Measurements from ENCODE around the gene GRK7. TPM values are rescaled to one million over a fixed set of nuclear protein-coding genes. Genes with fewer than 3 reads are reported as not detected.

Gene GRK7
- total and polyA plus RNA-seq, 2 of the 4 experiments (the other 2 are of a cell fraction): not detected

- Histone ChIP-seq H3K9me1 (ENCODE audit: insufficient read depth, low read length) (no peaks in the 10 kb centered on the region; the same call in 1 of the 2 replicates), H3K23ac (ENCODE audit: low read depth, low read length) (no peak overlapping the region), H4K91ac (ENCODE audit: insufficient read depth, low read depth, low read length) (no peak overlapping the region), H3K14ac (replicated peaks; ENCODE audit: low read depth, low read length) (no peak overlapping the region), H3K9me3 (ENCODE audit: control insufficient read depth, insufficient read depth, low read length) (no peaks in the 10 kb centered on the region), H2BK120ac (ENCODE audit: low read depth, low read length) (no peak overlapping the region), H3K18ac (ENCODE audit: low read depth, low read length) (no peak overlapping the region), H3K4me1 (ENCODE audit: control insufficient read depth, insufficient read depth, low read length) (peaks cover under 1% of the 10 kb centered on the region; the same call in 1 of the 2 replicates), H4K5ac (ENCODE audit: low read depth, low read length) (no peak overlapping the region), H2AFZ (replicated peaks; ENCODE audit: low read length, poor library complexity) (no peak overlapping the region), H3K27ac (ENCODE audit: insufficient read depth, low read length) (no peak overlapping the region), H2BK5ac (ENCODE audit: low read depth, low read length, poor library complexity, severe bottlenecking) (no peak overlapping the region), H3K79me1 (ENCODE audit: low read depth in 1 of 2, low read length in 2 of 2) (no peaks in the 10 kb centered on the region), H3K56ac (ENCODE audit: extremely low read depth, insufficient read depth, low read length) (no peak overlapping the region), H4K8ac (ENCODE audit: low read depth in 2 of 2, low read length in 2 of 2) (no peak overlapping the region), H3K4me3 (ENCODE audit: insufficient read depth, low read depth, low read length) (no peak overlapping the region), H3K9ac (ENCODE audit: low read depth, low read length) (no peak overlapping the region), H3K36me3 (ENCODE audit: control insufficient read depth, insufficient read depth, low read length) (no peaks in the 10 kb centered on the region), H2BK15ac (ENCODE audit: low read depth, low read length) (no peak overlapping the region), H3K27me3 (ENCODE audit: control insufficient read depth, insufficient read depth, low read length) (no peaks in the 10 kb centered on the region), H2BK20ac (ENCODE audit: low read depth, low read length) (no peak overlapping the region), H2AK9ac (replicated peaks; ENCODE audit: low read depth, low read length, poor library complexity) (no peak overlapping the region), H3K4ac (ENCODE audit: low read depth, low read length) (no peak overlapping the region), H3K4me2 (ENCODE audit: low read depth, low read length) (no peak overlapping the region), H4K20me1 (ENCODE audit: insufficient read depth, low read length) (no peaks in the 10 kb centered on the region), H2AK5ac (ENCODE audit: low read depth, low read length) (no peak overlapping the region)
- ChIA-PET CTCF (no interaction called here), POLR2A (ENCODE audit: unreplicated experiment) (no interaction called here)
- ATAC-seq (ENCODE audit: low read depth) (no peak), DNase-seq (no peak)
- in situ Hi-C loops (cut with MboI; ENCODE audit: low sequenced_read_pairs) (no loop called here), dilution Hi-C loops (cut with HindIII; ENCODE audit: low sequenced_read_pairs, unreplicated experiment) (no loop called here), intact Hi-C loops (cut with micrococcal nuclease) (no loop called here)
- BruUV-seq (replicated peaks): no TSS peak
- no peak for TF ChIP-seq FOS (IDR thresholded peaks at IDR 0.05; ENCODE audit: low read depth, low read length)
- TF ChIP-seq USF2 (IDR thresholded peaks at IDR 0.05; ENCODE audit: low read depth, low read length): no peak
- TF ChIP-seq MAFK (IDR thresholded peaks at IDR 0.05; ENCODE audit: low read depth, low read length): no peak
- TF ChIP-seq, protein P1, sequence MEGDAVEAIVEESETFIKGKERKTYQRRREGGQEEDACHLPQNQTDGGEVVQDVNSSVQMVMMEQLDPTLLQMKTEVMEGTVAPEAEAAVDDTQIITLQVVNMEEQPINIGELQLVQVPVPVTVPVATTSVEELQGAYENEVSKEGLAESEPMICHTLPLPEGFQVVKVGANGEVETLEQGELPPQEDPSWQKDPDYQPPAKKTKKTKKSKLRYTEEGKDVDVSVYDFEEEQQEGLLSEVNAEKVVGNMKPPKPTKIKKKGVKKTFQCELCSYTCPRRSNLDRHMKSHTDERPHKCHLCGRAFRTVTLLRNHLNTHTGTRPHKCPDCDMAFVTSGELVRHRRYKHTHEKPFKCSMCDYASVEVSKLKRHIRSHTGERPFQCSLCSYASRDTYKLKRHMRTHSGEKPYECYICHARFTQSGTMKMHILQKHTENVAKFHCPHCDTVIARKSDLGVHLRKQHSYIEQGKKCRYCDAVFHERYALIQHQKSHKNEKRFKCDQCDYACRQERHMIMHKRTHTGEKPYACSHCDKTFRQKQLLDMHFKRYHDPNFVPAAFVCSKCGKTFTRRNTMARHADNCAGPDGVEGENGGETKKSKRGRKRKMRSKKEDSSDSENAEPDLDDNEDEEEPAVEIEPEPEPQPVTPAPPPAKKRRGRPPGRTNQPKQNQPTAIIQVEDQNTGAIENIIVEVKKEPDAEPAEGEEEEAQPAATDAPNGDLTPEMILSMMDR (conservative IDR thresholded peaks at IDR 0.05; ENCODE audit: low read depth, low read length): no peak
- no peak for TF ChIP-seq NFE2L2 (IDR thresholded peaks at IDR 0.05; ENCODE audit: low read depth, low read length)
- TF ChIP-seq RCOR1 (IDR thresholded peaks at IDR 0.05; ENCODE audit: insufficient replicate concordance, low read length): no peak
- no peak for TF ChIP-seq POLR2A (IDR thresholded peaks at IDR 0.05; ENCODE audit: low read depth, low read length)
- no peak for TF ChIP-seq BHLHE40 (IDR thresholded peaks at IDR 0.05; ENCODE audit: low read depth, low read length)
- TF ChIP-seq, protein P2, sequence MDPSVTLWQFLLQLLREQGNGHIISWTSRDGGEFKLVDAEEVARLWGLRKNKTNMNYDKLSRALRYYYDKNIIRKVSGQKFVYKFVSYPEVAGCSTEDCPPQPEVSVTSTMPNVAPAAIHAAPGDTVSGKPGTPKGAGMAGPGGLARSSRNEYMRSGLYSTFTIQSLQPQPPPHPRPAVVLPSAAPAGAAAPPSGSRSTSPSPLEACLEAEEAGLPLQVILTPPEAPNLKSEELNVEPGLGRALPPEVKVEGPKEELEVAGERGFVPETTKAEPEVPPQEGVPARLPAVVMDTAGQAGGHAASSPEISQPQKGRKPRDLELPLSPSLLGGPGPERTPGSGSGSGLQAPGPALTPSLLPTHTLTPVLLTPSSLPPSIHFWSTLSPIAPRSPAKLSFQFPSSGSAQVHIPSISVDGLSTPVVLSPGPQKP (IDR thresholded peaks at IDR 0.05; ENCODE audit: borderline replicate concordance, low read depth, low read length): no peak
- no peak for TF ChIP-seq RFX5 (IDR thresholded peaks at IDR 0.05; ENCODE audit: low read depth, low read length)
- TF ChIP-seq CEBPB (IDR thresholded peaks at IDR 0.05; ENCODE audit: low read depth, low read length): no peak
- TF ChIP-seq MAZ (IDR thresholded peaks at IDR 0.05; ENCODE audit: borderline replicate concordance, low read depth, low read length): no peak
- no peak for TF ChIP-seq CHD1 (IDR thresholded peaks at IDR 0.05; ENCODE audit: low read depth, low read length)
- TF ChIP-seq MXI1 (IDR thresholded peaks at IDR 0.05; ENCODE audit: borderline replicate concordance, low read depth, low read length): no peak
- TF ChIP-seq RAD21 (IDR thresholded peaks at IDR 0.05; ENCODE audit: low read length): no peak
- TF ChIP-seq SMC3 (IDR thresholded peaks at IDR 0.05; ENCODE audit: low read depth, low read length): no peak
- 57% methylated on average over 1 of the region's 1 CpG; no CpG with 5 or more reads in 1 of the 2 experiments for WGBS, 2 experiments (ENCODE audit: extremely low coverage in 2 of 2, insufficient read length in 1 of 2)
These were observed 1.3 kb downstream of the GRK7 start for GRCh38 chr3:141764465-141764864.

Data from IMR-90 (cell line).